ENCODE data around the gene ANKRD11. TPM values are rescaled to one million over a fixed set of nuclear protein-coding genes. Genes with fewer than 3 reads are reported as not detected.
"Not testable (repeated sequence)": the region's sequence is repeated elsewhere in the genome, so short reads cannot be mapped to it uniquely, and the experiment has no call there.

The ANKRD11 gene
- total RNA-seq, 1 donor from 2014 or later = 367 TPM

DNA sequence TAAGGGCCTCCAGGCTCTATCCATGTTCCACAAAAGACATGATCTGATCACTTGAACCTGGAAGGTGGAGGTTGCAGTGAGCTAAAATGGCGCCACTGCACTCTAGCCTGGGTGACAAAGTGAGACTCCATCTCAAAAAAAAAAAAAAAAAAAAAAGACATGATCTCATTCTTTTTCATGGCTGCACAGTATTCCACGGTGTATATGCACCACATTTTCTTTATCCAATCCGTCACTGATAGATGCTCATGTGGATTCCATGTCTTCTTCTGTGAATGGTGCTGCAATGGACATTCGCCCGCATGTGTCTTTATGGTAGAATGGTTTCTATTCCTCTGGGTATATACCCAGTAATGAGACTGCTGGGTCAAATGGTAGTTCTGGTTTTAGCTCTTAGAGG lies 124.4 kb downstream of the ANKRD11 start:
- peak overlapping the region; percentile 52 for H3K27ac Mint-ChIP-seq (ENCODE audit: unreplicated experiment)
- peaks cover 72% of the 10 kb centered on the region for H3K4me1 Mint-ChIP-seq (ENCODE audit: low read depth, unreplicated experiment)
- no peak for DNase-seq
- peaks cover 27% of the 10 kb centered on the region for H3K27me3 Mint-ChIP-seq (ENCODE audit: unreplicated experiment)
- H3K9me3 Mint-ChIP-seq (ENCODE audit: unreplicated experiment) = peaks cover 36% of the 10 kb centered on the region
- no peaks in the 10 kb centered on the region for H3K36me3 Mint-ChIP-seq (ENCODE audit: unreplicated experiment)
- TF ChIP-seq, protein P1, sequence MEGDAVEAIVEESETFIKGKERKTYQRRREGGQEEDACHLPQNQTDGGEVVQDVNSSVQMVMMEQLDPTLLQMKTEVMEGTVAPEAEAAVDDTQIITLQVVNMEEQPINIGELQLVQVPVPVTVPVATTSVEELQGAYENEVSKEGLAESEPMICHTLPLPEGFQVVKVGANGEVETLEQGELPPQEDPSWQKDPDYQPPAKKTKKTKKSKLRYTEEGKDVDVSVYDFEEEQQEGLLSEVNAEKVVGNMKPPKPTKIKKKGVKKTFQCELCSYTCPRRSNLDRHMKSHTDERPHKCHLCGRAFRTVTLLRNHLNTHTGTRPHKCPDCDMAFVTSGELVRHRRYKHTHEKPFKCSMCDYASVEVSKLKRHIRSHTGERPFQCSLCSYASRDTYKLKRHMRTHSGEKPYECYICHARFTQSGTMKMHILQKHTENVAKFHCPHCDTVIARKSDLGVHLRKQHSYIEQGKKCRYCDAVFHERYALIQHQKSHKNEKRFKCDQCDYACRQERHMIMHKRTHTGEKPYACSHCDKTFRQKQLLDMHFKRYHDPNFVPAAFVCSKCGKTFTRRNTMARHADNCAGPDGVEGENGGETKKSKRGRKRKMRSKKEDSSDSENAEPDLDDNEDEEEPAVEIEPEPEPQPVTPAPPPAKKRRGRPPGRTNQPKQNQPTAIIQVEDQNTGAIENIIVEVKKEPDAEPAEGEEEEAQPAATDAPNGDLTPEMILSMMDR (IDR thresholded peaks at IDR 0.05; ENCODE audit: partially characterized antibody, unreplicated experiment) = no peak
- H3K4me3 Mint-ChIP-seq (ENCODE audit: unreplicated experiment) = no peak overlapping the region

DNA sequence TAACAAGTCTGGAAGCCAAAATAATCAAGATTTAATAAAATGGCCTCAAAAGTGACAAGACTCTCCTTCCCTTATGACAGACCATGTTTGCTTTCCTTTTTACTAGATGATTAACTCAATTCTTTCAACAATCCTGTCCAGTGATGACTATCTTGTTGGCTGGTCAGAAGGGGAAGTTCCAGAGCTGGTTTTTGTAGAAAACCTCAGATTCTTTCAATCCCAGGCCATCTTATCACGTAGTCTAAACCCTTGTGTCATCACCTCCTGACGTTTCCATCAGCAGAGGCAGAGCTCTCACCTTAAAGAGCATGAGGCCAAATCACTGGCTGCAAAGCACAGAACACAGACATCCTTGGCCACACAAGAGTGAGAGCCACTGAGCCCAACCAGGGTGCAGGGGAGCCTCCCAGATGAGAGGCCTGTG lies 125.3 kb downstream of the ANKRD11 start:
- TF ChIP-seq, protein P1 (IDR thresholded peaks at IDR 0.05; ENCODE audit: partially characterized antibody, unreplicated experiment) = no peak
- Mint-ChIP-seq H3K27ac (ENCODE audit: unreplicated experiment) (peak overlapping the region; percentile 40), H3K36me3 (ENCODE audit: unreplicated experiment) (no peaks in the 10 kb centered on the region), H3K4me3 (ENCODE audit: unreplicated experiment) (peak overlapping the region; percentile 40), H3K27me3 (ENCODE audit: unreplicated experiment) (peaks cover 26% of the 10 kb centered on the region), H3K9me3 (ENCODE audit: unreplicated experiment) (peaks cover 34% of the 10 kb centered on the region), H3K4me1 (ENCODE audit: low read depth, unreplicated experiment) (peaks cover 72% of the 10 kb centered on the region)
- no peak for DNase-seq

DNA sequence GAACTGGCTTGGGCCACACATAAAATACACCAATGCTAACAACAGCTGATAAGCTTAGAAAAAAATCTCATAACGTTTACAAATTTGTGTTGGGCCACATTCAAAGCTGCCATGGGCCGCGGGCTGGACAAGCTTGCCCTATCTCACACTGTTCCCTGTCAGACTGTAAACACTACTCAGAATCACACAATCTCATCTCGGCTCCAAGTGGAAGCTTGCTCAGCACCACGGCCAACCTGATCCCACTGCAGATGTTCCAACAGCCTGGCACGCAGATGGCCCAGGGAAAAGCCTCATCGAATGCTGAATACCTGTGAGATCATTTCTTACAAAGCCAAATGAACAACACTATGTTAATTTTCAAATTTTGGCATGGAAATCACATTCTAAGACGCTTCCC lies 125.8 kb downstream of the ANKRD11 start:
- TF ChIP-seq, protein P1 (IDR thresholded peaks at IDR 0.05; ENCODE audit: partially characterized antibody, unreplicated experiment) = no peak
- DNase-seq = no peak
- peaks cover 35% of the 10 kb centered on the region for H3K9me3 Mint-ChIP-seq (ENCODE audit: unreplicated experiment)

DNA sequence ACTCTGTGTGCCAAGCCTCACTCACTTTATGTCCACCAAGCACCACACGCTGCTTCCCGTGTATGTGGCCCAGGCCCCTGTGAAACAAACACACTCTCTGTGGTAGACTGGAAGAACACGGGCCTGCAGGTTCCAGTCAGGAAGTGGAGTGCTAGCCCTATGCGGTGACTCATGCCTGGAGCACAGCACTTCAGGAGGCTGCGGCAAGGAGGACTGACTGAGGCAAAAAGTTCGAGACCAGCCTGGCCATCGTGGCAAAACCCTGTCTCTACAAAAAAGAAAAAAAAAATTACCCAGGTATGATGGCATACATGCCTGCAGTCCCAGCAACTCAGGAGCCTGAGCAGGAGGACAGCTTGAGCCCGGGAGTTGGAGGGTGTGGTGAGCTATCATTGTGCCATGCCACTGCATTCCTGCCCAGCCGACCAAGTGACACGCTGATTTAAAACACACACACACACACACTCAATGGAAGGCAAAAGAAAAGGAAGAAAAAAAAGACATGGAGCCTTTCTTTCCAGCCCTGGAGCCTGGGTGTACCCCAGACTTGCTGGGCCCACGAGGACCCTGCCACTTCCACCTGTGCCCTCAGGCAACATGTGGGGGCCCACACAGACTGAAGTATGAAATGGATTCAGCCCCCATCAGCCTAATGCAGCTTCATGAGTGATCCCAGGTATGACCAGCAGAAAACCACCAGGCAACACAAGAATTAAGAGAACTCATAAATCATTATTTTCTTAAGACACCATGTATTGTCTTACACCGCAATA lies 126.6 kb downstream of the ANKRD11 start:
- H3K4me1 Mint-ChIP-seq (ENCODE audit: low read depth, unreplicated experiment) = peaks cover 72% of the 10 kb centered on the region
- DNase-seq = no peak
- H3K36me3 Mint-ChIP-seq (ENCODE audit: unreplicated experiment) = no peaks in the 10 kb centered on the region
- peaks cover 40% of the 10 kb centered on the region for H3K9me3 Mint-ChIP-seq (ENCODE audit: unreplicated experiment)
- peak overlapping the region; percentile 40 for H3K4me3 Mint-ChIP-seq (ENCODE audit: unreplicated experiment)
- H3K27ac Mint-ChIP-seq (ENCODE audit: unreplicated experiment) = peak overlapping the region; percentile 40
- H3K27me3 Mint-ChIP-seq (ENCODE audit: unreplicated experiment) = peaks cover 24% of the 10 kb centered on the region
- TF ChIP-seq, protein P1 (IDR thresholded peaks at IDR 0.05; ENCODE audit: partially characterized antibody, unreplicated experiment) = no peak

More for the DNA sequence above, 125.8 kb downstream of the ANKRD11 start:
- Mint-ChIP-seq H3K27ac (ENCODE audit: unreplicated experiment) (peak overlapping the region; percentile 40), H3K4me3 (ENCODE audit: unreplicated experiment) (peak overlapping the region; percentile 40), H3K4me1 (ENCODE audit: low read depth, unreplicated experiment) (peaks cover 71% of the 10 kb centered on the region), H3K36me3 (ENCODE audit: unreplicated experiment) (no peaks in the 10 kb centered on the region), H3K27me3 (ENCODE audit: unreplicated experiment) (peaks cover 26% of the 10 kb centered on the region)

DNA sequence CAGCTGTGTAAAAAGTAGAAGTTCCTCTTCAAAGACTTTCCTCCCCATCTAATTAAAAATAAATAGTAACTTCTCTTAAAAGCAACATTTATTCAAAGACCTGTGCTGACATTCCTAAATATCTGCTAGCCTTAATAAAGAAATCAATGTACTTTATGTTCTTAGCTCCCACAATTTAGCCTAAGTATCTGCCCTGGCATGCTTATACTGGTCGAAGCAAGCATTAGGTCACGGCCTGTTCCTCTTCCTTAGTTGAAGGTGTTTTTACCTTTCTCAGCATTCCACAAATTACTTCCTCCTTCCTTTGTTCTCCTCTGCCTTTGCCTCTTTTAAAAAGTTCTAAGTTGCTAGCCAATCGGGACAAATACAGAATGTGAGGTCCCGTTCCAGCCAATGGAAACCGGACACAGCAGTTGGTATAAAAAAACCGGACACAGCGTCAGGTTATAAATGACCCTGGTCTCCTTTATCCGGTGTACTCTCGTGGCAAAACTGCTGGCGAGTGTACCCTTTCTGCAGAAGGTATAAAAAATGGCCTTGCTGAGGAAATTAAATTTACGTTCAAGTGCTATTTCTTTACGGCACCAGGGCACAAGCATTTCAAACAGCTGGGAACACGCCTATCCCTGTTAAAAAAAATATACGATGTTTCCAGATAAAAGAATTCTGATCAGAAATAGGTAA lies 127.7 kb downstream of the ANKRD11 start:
- H3K36me3 Mint-ChIP-seq (ENCODE audit: unreplicated experiment); H3K4me3 Mint-ChIP-seq (ENCODE audit: unreplicated experiment); H3K27ac Mint-ChIP-seq (ENCODE audit: unreplicated experiment); DNase-seq: not testable (repeated sequence)
- peaks cover 43% of the 10 kb centered on the region for H3K9me3 Mint-ChIP-seq (ENCODE audit: unreplicated experiment)
- peaks cover 72% of the 10 kb centered on the region for H3K4me1 Mint-ChIP-seq (ENCODE audit: low read depth, unreplicated experiment)
- H3K27me3 Mint-ChIP-seq (ENCODE audit: unreplicated experiment) = peaks cover 21% of the 10 kb centered on the region
